Hepatocyte (in vitro differentiated cells): ENCODE measurements around the gene DNM3. TPM values are rescaled to one million over a fixed set of nuclear protein-coding genes. Genes with fewer than 3 reads are reported as not detected.

Source experiments
- DNase-seq: peaks from one replicate; pipeline ENCODE4 v3.0.0-alpha.2; 2016; ENCODE audit warnings: low spot score
- H2AFZ ChIP-seq: fragments of 200-600 bp; sonication (generic); 2 replicates; pipeline ENCODE4 v1.6.0; 2016; ENCODE audit warnings: antibody characterized with exemption, mild to moderate bottlenecking
- H3K27ac ChIP-seq: fragments of 200-600 bp; sonication (generic); 2 replicates; pipeline ENCODE4 v1.5.1; 2016; ENCODE audit warnings: mild to moderate bottlenecking
- H3K27me3 ChIP-seq: fragments of 200-600 bp; sonication (generic); 2 replicates; pipeline ENCODE4 v1.6.1; 2016
- H3K36me3 ChIP-seq: fragments of 200-600 bp; sonication (generic); replicated peaks from 2 replicates; pipeline ENCODE4 v1.5.1; 2016; ENCODE audit warnings: low read depth; ENCODE audit not compliant: insufficient read depth
- H3K4me1 ChIP-seq: fragments of 200-600 bp; sonication (generic); 2 replicates; pipeline ENCODE4 v1.5.1; 2016; ENCODE audit warnings: mild to moderate bottlenecking, moderate library complexity; ENCODE audit not compliant: insufficient read depth
- H3K4me2 ChIP-seq: fragments of 200-600 bp; sonication (generic); 2 replicates; pipeline ENCODE4 v1.6.0; 2016
- H3K4me3 ChIP-seq: fragments of 200-600 bp; sonication (generic); 2 replicates; pipeline ENCODE4 v1.5.1; 2016; ENCODE audit warnings: mild to moderate bottlenecking
- H3K79me2 ChIP-seq: fragments of 200-600 bp; sonication (generic); 2 replicates; pipeline ENCODE4 v1.6.0; 2017; ENCODE audit warnings: mild to moderate bottlenecking
- H3K9me2 ChIP-seq: fragments of 200-600 bp; sonication (generic); replicated peaks from 2 replicates; pipeline ENCODE4 v1.6.0; 2017; ENCODE audit warnings: mild to moderate bottlenecking; ENCODE audit not compliant: insufficient read depth
- H3K9me3 ChIP-seq: fragments of 200-600 bp; sonication (generic); 2 replicates; pipeline ENCODE4 v1.5.1; 2016; ENCODE audit warnings: low read depth, mild to moderate bottlenecking
- H4K20me1 ChIP-seq: fragments of 200-600 bp; sonication (generic); 2 replicates; pipeline ENCODE4 v1.6.0; 2016; ENCODE audit warnings: mild to moderate bottlenecking; ENCODE audit not compliant: insufficient read depth, poor library complexity, severe bottlenecking
- CTCF ChIP-seq: fragments of 200-600 bp; sonication (generic); IDR thresholded peaks from 2 replicates; pipeline ENCODE4 v1.5.1; 2016; ENCODE audit warnings: antibody characterized with exemption, mild to moderate bottlenecking; ENCODE audit not compliant: poor library complexity
- EZH2 ChIP-seq: fragments of 200-600 bp; sonication (generic); IDR thresholded peaks from 2 replicates; pipeline ENCODE4 v1.6.1; 2016; ENCODE audit warnings: antibody characterized with exemption, mild to moderate bottlenecking, borderline replicate concordance
- EZH2phosphoT487 ChIP-seq: fragments of 200-600 bp; sonication (generic); IDR thresholded peaks from one replicate; pipeline ENCODE4 v1.6.1; 2018; ENCODE audit warnings: antibody characterized with exemption, mild to moderate bottlenecking, low read depth, moderate library complexity; ENCODE audit not compliant: unreplicated experiment, severe bottlenecking
- WGBS: methylation state at CpG from one replicate; pipeline ENCODE4 v1.1.6; 2016; ENCODE audit warnings: low lambda C conversion rate; ENCODE audit errors: missing lambda C conversion rate; 5-methylcytosine and 5-hydroxymethylcytosine counted together
- polyA plus RNA-seq: library from polyadenylated mRNA; unstranded; fragments of >200 nt; fragmentation: Nextera tagmentation; extraction: Ambion mirVana; gene quantifications from 2 replicates; pipeline ENCODE4 v1.2.1, GENCODE V29; 2016
- total RNA-seq: library from RNA; depleted of rRNA; stranded (reverse); fragments of >200 nt; gene quantifications from 2 replicates; pipeline ENCODE4 v1.2.3, GENCODE V29; 2014

Gene DNM3
- total and polyA plus RNA-seq, 2 experiments from 2014 or later, result 1.5 TPM; not detected in 1

DNA sequence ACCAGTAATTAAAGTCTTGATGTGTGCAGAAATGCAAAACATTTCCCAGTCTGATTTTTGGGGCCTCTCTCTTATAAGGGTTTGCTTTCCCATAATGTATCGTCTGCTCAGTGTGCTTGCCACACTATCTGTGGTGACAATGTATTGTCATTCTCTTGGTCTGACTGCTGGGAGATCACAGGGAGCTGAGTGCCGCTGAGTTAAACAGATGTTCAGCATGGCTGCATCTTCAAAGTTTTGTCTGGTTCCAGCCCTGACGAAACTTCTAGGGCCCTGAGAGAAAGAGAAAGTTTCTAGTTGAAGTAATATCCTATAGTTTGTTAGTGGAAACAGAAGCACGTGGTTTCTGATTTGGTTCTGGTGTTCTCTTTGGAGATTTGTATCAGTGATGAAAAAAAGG lies 42.6 kb downstream of the DNM3 start:
- Histone ChIP-seq H3K36me3 (no peaks in the 10 kb centered on the region), H3K27ac (no peak overlapping the region), H3K4me2 (no peak overlapping the region), H3K27me3 (no peaks in the 10 kb centered on the region), H3K9me3 (no peaks in the 10 kb centered on the region), H4K20me1 (no peaks in the 10 kb centered on the region), H3K79me2 (no peaks in the 10 kb centered on the region), H2AFZ (no peak overlapping the region), H3K9me2 (no peaks in the 10 kb centered on the region), H3K4me3 (no peak overlapping the region), H3K4me1 (no peaks in the 10 kb centered on the region)
- DNase-seq, result no peak
- WGBS, result 78% methylated on average over 4 of the region's 4 CpGs
- TF ChIP-seq CTCF, result no peak
- no peak for TF ChIP-seq EZH2
- TF ChIP-seq EZH2phosphoT487, result no peak

GRCh38 chr1:171884475-171884874 lies 43.2 kb downstream of the DNM3 start:
- H3K4me3 ChIP-seq, result no peak overlapping the region
- no peak overlapping the region for H3K4me2 ChIP-seq
- no peaks in the 10 kb centered on the region for H4K20me1 ChIP-seq
- no peaks in the 10 kb centered on the region for H3K9me3 ChIP-seq
- H3K4me1 ChIP-seq, result no peaks in the 10 kb centered on the region
- 80% methylated on average over 1 of the region's 1 CpG for WGBS
- no peaks in the 10 kb centered on the region for H3K79me2 ChIP-seq
- no peak overlapping the region for H3K27ac ChIP-seq
- no peaks in the 10 kb centered on the region for H3K36me3 ChIP-seq
- H2AFZ ChIP-seq, result no peak overlapping the region
- no peak for TF ChIP-seq CTCF
- TF ChIP-seq EZH2phosphoT487, result no peak
- no peak for TF ChIP-seq EZH2
- H3K27me3 ChIP-seq, result no peaks in the 10 kb centered on the region
- DNase-seq, result no peak
- H3K9me2 ChIP-seq, result no peaks in the 10 kb centered on the region

DNA sequence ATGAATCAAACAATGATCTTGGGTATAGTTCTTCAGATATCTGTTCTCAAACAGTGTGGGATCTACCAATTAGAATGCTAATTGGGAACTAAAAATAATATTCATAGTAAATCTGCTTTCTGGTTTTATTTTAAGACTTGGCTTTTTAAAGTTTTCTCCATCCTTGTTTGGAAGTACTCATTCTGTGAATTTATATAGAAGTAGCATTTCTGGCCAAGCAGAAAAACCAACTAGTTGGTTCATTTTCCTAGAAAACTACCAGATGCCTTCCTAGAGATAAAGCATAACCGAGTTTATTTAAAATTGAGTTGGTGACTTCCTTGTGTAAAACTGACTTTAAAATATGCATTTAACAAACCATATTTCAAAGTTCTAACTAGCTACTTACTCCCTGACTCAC lies 48.8 kb downstream of the DNM3 start:
- H3K9me3 ChIP-seq, result no peaks in the 10 kb centered on the region
- no peaks in the 10 kb centered on the region for H3K9me2 ChIP-seq
- no peak for TF ChIP-seq CTCF
- no peak for TF ChIP-seq EZH2phosphoT487
- TF ChIP-seq EZH2, result no peak
- no peaks in the 10 kb centered on the region for H4K20me1 ChIP-seq
- 87% methylated on average over 1 of the region's 1 CpG for WGBS
- H3K79me2 ChIP-seq, result no peaks in the 10 kb centered on the region
- H2AFZ ChIP-seq, result no peak overlapping the region
- no peaks in the 10 kb centered on the region for H3K27me3 ChIP-seq
- no peaks in the 10 kb centered on the region for H3K4me1 ChIP-seq
- no peak overlapping the region for H3K4me3 ChIP-seq
- DNase-seq, result no peak
- H3K36me3 ChIP-seq, result no peaks in the 10 kb centered on the region
- H3K4me2 ChIP-seq, result no peak overlapping the region
- no peak overlapping the region for H3K27ac ChIP-seq
